LHCN-M2 (cell line): ENCODE measurements around the gene KIR2DL1. TPM values are rescaled to one million over a fixed set of nuclear protein-coding genes. Genes with fewer than 3 reads are reported as not detected.
A peak's percentile ranks its signal among the peaks of the same experiment; 100 is the strongest.
"Not testable (repeated sequence)": the region's sequence is repeated elsewhere in the genome, so short reads cannot be mapped to it uniquely, and the experiment has no call there.

Source experiments
- DNase-seq: peaks from one replicate; pipeline ENCODE4 v3.0.0-alpha.2; 2012; ENCODE audit warnings: low read depth
- polyA plus RNA-seq: library from polyadenylated mRNA; unstranded; fragments of >200 nt; gene quantifications from one replicate; pipeline ENCODE4 v1.2.1, GENCODE V29; 2012; ENCODE audit warnings: missing spikeins
- total RNA-seq: library from RNA; depleted of rRNA; stranded (reverse); fragments of >200 nt; gene quantifications from 2 replicates; pipeline ENCODE4 v1.2.3, GENCODE V29; 2014; rRNA removed

The KIR2DL1 gene
- not detected in 2 replicates for total RNA-seq
- not detected for polyA plus RNA-seq

DNA sequence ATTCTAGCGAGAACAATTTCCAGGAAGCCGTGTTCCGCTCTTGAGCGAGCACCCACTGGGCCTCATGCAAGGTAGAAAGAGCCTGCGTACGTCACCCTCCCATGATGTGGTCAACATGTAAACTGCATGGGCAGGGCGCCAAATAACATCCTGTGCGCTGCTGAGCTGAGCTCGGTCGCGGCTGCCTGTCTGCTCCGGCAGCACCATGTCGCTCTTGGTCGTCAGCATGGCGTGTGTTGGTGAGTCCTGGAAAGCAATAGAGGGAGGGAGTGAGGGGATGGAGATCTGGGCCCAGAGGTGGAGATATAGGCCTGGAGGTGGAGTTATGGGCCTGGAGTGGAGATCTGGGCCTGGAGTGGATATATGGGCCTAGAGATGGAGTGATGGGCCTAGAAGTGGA is at the start of gene KIR2DL1:
Gene KIR2DL1, plus strand, starts transcription at position 148 of the 400 bp plus-strand sequence. Its CDS starts 58 bp downstream, at position 206.
- not testable (repeated sequence) for DNase-seq

- no peak for DNase-seq
Measured at GRCh38 chr19:54724142-54724541, 45.5 kb upstream of the KIR2DL1 start, which contains the start of gene KIR3DL3. KIR3DL3 (plus strand) TSS chr19:54724442; CDS start chr19:54724497, 55 bp downstream.

DNA sequence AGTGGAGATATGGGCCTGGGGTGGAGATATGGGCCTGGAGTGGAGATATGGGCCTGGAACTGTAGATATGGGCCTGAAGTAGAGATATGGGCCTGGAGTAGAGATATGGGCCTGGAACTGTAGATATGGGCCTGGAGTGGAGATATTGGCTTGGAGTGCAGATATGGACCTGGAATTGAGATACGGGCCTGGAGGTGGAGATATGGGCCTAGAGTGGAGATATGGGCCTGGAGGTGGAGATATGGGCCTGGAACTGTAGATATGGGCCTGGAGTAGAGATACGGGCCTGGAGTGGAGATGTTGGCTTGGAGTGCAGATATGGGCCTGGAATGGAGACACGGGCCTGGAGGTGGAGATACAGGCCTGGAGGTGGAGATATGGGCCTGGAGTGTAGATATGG is 44.9 kb upstream of the KIR2DL1 start:
- DNase-seq = no peak

DNA sequence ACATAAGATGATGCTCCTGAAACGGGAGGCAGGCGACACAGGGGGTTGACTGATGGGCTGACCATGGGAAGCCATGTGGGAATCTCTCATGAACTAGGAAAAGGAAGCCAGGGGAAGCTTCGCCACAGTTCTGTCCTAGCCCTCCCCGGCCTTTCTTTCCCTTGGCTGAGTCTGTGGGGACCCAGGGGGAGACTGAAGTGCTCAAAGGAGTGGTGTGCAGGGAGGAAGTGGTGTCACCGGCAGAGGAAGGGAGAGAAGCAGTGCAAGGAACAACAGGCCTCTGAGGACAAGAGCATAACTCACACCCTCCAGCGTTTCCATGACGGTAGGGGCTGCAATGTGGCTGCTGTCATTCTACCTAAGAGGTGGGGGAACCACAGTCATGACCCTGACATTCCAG is 44.3 kb upstream of the KIR2DL1 start:
- no peak for DNase-seq

DNA sequence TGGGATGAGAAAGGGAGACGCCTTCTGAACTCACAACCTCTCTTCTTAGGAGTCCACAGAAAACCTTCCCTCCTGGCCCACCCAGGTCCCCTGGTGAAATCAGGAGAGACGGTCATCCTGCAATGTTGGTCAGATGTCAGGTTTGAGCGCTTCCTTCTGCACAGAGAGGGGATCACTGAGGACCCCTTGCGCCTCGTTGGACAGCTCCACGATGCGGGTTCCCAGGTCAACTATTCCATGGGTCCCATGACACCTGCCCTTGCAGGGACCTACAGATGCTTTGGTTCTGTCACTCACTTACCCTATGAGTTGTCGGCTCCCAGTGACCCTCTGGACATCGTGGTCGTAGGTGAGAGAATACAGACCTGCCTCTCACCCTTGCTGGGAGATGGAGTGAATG is 42.0 kb upstream of the KIR2DL1 start:
- no peak for DNase-seq

GRCh38 chr19:54728167-54728566 is 41.4 kb upstream of the KIR2DL1 start:
- no peak for DNase-seq

DNA sequence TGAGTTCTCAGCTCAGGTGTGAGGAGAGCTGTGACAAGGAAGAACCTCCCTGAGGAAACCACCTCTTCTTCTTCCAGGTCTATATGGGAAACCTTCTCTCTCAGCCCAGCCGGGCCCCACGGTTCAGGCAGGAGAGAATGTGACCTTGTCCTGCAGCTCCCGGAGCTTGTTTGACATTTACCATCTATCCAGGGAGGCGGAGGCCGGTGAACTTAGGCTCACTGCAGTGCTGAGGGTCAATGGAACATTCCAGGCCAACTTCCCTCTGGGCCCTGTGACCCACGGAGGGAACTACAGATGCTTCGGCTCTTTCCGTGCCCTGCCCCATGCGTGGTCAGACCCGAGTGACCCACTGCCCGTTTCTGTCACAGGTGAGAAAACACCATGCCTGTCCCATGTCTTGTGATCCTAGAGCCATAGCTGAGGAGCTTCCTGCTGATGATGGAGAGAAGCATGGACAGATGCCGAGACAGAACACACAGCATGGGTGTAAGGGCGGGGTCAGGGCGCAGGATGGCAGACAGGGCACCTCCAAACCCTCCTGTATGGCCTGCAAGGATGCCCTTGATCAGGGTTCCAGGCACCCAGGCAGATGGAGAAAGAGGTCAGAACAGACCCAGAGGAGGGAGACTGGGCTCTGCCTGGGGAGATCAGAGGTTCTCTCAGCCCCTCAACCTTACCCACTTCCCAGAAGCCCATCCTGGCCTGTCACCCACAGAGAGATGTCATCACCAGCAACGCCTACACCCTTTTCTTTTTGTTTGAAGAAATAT is 40.0 kb upstream of the KIR2DL1 start:
- no peak for DNase-seq

DNA sequence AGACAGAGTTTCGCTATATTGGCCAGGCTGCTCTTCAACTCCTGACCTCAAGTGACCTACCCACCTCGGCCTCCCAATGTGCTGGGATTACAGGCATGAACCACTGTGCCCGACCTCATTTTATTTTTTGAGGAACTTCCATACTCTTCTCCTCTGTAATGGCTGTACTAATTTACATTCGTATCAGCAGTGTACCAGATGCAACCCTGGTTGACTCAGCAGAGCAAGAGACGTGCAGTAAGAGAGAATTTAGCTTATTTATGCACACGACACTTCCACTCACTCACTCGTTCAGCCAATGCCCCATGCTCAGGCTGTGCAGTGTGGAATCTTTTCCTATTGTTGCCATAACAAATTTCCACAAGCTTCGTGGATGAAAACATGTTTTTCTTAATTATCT is 38.4 kb upstream of the KIR2DL1 start:
- DNase-seq = no peak

DNA sequence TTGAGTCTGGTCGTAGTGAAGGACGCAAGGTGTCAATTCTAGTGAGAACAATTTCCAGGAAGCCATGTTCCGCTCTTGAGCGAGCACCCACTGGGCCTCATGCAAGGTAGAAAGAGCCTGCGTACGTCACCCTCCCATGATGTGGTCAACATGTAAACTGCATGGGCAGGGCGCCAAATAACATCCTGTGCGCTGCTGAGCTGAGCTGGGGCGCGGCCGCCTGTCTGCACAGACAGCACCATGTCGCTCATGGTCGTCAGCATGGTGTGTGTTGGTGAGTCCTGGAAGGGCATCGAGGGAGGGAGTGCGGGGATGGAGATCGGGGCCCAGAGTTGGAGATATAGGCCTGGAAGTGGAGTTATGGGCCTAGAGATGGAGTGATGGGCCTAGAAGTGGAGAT is 31.3 kb upstream of the KIR2DL1 start, which contains the start of gene KIR2DL3:
Gene KIR2DL3, plus strand, starts transcription at position 208 of the 400 bp plus-strand sequence. Its CDS starts 33 bp downstream, at position 241.
- not testable (repeated sequence) for DNase-seq

DNA sequence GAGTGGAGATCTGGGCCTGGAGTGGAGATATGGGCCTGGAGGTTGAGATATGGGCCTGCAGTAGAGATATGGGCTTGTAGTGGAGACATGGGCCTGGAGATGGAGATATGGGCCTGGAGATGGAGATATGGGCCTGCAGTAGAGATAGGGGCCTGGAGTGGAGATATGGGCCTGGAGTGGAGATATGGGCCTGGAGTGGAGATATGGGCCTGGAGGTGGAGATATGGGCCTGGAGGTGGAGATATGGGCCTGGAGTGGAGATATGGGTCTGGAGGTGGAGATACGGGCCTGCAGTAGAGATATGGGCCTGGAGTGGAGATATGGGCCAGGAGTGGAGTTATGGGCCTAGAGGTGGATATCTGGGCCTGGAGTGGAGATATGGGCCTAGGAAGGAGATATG is 30.9 kb upstream of the KIR2DL1 start:
- no peak for DNase-seq

- no peak for DNase-seq
Measured at GRCh38 chr19:54739587-54740497, 29.8 kb upstream of the KIR2DL1 start.

DNA sequence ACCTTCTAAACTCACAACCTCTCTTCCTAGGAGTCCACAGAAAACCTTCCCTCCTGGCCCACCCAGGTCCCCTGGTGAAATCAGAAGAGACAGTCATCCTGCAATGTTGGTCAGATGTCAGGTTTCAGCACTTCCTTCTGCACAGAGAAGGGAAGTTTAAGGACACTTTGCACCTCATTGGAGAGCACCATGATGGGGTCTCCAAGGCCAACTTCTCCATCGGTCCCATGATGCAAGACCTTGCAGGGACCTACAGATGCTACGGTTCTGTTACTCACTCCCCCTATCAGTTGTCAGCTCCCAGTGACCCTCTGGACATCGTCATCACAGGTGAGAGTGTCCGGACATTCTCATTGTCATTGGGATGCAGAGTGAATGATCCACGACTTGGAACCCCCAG is 27.6 kb upstream of the KIR2DL1 start:
- not testable (repeated sequence) for DNase-seq

DNA sequence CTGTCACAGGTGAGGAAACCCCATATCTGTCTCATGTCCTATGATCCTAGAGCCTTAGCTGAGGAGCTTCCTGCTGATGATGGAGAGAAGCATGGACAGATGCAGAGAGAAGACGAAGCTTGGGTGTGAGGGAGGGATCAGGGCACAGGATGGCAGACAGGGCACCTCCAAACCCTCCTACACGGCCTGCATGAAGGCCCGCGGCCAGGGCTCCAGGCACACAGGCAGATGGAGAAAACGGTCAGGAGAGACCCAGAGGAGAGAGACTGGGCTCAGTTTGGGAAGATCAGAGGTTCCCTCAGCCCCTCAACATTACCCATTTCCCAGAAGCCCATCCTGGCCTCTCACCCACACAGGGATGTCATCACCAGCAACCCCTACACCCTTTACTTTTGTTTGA is 25.5 kb upstream of the KIR2DL1 start:
- DNase-seq = not testable (repeated sequence)

DNA sequence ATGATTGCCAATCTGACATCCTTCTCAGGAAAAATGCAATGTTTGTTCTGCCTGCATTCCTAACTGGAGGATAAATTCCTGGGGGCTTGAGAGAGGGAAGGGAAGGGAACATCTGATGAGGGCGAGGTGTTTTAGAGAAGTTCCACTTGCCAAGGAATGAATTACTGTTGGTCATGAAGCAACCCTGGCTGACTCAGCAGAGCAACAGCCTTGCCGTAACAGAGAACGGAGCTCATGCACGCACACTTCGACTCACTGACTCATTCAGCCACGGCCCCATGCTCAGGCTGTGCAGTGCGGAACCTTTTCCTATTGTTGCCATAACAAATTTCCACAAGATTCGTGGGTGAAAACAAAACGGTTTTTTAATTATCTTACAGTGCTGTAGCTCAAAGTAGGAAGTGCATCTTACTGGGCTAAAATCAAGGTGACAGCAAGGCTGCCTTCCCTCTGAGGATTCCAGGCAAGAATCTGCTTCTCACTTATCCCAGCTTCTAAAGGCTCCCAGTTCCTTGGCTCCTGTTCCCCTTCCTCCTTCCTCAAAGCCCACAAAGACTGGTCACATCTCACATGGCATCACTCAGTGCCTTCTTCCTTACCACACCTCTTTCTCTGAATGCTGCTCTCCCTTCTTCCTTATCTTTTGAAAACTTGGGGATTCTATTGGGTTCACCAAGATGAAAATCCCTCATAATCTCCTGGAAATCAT is 21.8 kb upstream of the KIR2DL1 start:
- not testable (repeated sequence) for DNase-seq

DNA sequence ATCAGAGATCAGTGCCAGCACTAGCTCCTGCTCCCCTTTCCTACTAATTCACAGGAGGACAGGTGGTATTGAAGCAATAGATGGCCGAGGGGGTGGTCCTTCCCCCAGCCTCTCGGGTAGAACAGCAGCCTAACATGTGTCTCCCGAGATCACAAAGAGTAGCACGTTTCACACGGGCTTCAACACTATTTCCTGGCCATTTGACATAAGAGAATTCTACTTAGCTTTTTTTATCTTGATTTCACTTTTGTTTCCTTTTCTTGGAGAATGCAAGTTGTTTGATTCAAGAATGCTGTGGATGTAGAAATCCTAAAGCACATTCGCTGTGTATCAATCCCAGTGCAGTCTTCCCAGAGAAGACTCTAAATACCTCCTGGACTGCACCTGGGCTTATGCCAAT is 19.3 kb upstream of the KIR2DL1 start:
- not testable (repeated sequence) for DNase-seq

DNA sequence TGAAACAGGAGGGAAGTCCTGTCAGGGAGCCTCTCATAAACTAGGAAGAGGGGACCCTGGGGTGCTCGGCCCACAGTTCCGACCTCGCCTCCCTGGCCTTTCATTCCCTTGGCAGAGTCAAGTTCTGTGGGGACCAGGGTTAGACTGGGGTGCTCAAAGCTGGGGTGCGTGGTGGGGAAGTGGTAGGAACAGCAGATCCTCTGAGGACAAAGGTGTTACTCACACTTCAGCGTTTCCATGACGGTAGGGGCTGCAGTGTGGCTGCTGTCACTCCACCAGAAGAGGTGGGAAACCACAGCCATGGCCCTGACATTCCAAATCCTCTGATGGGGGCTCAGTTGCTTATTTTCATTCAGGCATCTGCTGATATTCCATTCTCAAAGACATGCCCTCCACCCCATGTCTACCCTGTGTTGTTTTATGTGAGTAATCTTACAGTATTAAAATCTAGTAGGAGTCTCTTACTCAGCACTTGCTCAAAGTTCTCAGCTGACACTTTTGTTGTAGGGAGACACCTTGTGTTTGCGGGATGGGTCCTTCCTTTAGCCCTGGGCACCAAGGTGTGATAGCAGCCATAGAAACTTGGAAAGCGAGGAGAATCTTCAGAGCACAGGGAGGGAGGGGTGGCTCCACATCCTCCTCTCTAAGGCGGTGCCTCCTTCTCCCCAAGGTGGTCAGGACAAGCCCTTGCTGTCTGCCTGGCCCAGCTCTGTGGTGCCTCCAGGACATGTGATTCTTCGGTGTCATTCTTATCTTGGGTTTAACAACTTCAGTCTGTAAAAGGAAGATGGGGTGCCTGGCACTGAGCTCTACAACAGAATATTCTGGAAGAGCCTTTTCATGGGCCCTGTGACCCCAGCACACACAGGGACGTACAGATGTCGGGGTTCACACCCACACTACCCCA is 13.1 kb upstream of the KIR2DL1 start:
- DNase-seq = not testable (repeated sequence)

DNA sequence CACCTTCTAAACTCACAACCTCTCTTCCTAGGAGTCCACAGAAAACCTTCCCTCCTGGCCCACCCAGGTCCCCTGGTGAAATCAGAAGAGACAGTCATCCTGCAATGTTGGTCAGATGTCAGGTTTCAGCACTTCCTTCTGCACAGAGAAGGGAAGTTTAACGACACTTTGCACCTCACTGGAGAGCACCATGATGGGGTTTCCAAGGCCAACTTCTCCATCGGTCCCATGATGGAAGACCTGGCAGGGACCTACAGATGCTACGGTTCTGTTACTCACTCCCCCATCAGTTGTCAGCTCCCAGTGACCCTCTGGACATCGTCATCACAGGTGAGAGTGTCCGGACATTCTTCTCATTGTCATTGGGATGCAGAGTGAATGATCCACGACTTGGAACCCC is 11.0 kb upstream of the KIR2DL1 start:
- DNase-seq = not testable (repeated sequence)

GRCh38 chr19:54764219-54764618 is 5.4 kb upstream of the KIR2DL1 start:
- peak; percentile 1 for DNase-seq

DNA sequence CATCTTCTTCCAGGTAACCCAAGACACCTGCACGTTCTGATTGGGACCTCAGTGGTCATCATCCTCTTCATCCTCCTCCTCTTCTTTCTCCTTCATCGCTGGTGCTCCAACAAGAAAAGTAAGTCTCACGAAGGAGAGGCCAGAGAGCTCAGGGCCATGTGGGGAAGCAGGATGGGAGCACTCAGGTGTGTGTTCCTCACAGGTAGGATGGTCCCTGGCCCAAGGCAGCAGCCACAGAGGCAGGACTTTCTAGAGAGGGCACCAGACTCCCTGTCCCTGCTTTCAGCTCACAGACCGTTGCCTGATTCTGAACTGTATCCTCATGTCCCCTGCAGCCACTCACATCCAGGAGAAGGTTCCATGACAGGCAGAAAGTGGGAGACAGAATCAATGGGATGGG is 3.1 kb upstream of the KIR2DL1 start:
- DNase-seq = not testable (repeated sequence)

DNA sequence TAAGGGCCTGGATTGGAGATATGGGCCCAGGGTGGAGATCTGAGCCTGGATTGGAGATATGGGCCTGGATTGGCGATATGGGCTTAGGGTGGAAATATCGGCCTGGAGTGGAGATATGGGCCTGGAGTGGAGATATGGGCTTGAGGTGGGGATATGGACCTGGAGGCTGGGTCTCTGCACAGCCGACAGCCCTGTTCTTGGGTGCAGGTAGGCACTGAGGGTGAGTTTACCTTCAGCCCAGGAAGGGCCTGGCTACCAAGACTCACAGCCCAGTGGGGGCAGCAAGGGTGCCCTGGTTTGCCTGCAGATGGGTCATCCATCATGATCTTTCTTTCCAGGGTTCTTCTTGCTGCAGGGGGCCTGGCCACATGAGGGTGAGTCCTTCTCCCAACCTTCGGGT is 918 bp downstream of the KIR2DL1 start:
- not testable (repeated sequence) for DNase-seq
